GM12873 (cell line): ENCODE results near the gene TLE3.

Source experiments
- CTCF ChIP-seq: IDR thresholded peaks from 2 replicates; pipeline ENCODE4 v1.5.1; 2012; ENCODE audit warnings: low read depth, mild to moderate bottlenecking, moderate library complexity, low read length, control low read depth; ENCODE audit not compliant: insufficient read depth; ENCODE audit errors: missing control alignments

TLE3 gene

GRCh38 chr15:70029297-70029701, 68.4 kb downstream of the TLE3 start:
- no peak for TF ChIP-seq CTCF

- no peak for TF ChIP-seq CTCF
Measured at GRCh38 chr15:70027518-70027917, 70.2 kb downstream of the TLE3 start.

- TF ChIP-seq CTCF: no peak
Measured at GRCh38 chr15:70026991-70027390, 70.7 kb downstream of the TLE3 start.

- no peak for TF ChIP-seq CTCF
Measured at GRCh38 chr15:70025413-70026296, 72.1 kb downstream of the TLE3 start.

- no peak for TF ChIP-seq CTCF
Measured at GRCh38 chr15:70024521-70024920, 73.2 kb downstream of the TLE3 start.

GRCh38 chr15:70023769-70024491, 73.8 kb downstream of the TLE3 start:
- no peak for TF ChIP-seq CTCF

- TF ChIP-seq CTCF: no peak
Measured at GRCh38 chr15:70023064-70023768, 74.5 kb downstream of the TLE3 start.
